Neuronal stem cell (in vitro differentiated cells): ENCODE data around the gene INSYN1.

Experiments used
- DNase-seq: peaks from one replicate; pipeline ENCODE4 v3.0.0-alpha.2; 2013; ENCODE audit warnings: low spot score
- H2AFZ ChIP-seq: one replicate; pipeline ENCODE4 v1.6.1; 2013; ENCODE audit warnings: mild to moderate bottlenecking, low read length, inconsistent platforms
- H2AK5ac ChIP-seq: 2 replicates; pipeline ENCODE4 v1.6.1; 2013; ENCODE audit warnings: low read depth, mild to moderate bottlenecking, inconsistent platforms, low read length, moderate library complexity, mixed read lengths
- H2BK120ac ChIP-seq: 2 replicates; pipeline ENCODE4 v1.6.1; 2013; ENCODE audit warnings: low read depth, mild to moderate bottlenecking, inconsistent platforms, low read length, moderate library complexity, mixed read lengths
- H2BK12ac ChIP-seq: one replicate; pipeline ENCODE4 v1.6.1; 2013; ENCODE audit warnings: low read length, inconsistent platforms
- H2BK15ac ChIP-seq: 2 replicates; pipeline ENCODE4 v1.6.1; 2013; ENCODE audit warnings: mild to moderate bottlenecking, low read length, inconsistent platforms, mixed read lengths
- H2BK5ac ChIP-seq: one replicate; pipeline ENCODE4 v1.6.1; 2013; ENCODE audit warnings: inconsistent platforms, mild to moderate bottlenecking, low read length, moderate library complexity
- H3K14ac ChIP-seq: one replicate; pipeline ENCODE4 v1.6.1; 2013; ENCODE audit warnings: low read length, inconsistent platforms
- H3K18ac ChIP-seq: 2 replicates; pipeline ENCODE4 v1.6.1; 2013; ENCODE audit warnings: low read length, inconsistent platforms
- H3K23ac ChIP-seq: 2 replicates; pipeline ENCODE4 v1.6.1; 2013; ENCODE audit warnings: low read depth, mild to moderate bottlenecking, mixed read lengths, low read length, inconsistent platforms; ENCODE audit not compliant: poor library complexity
- H3K27ac ChIP-seq: replicated peaks from 3 replicates; pipeline ENCODE4 v1.5.1; 2013; ENCODE audit warnings: low read length, inconsistent platforms
- H3K27me3 ChIP-seq, 3 experiments: 2 replicates each; pipeline ENCODE4 v1.6.1; 2013; ENCODE audit warnings: low read length in 3 of 3, mild to moderate bottlenecking in 2 of 3, inconsistent platforms in 1 of 3, low read depth in 1 of 3, mixed read lengths in 1 of 3, moderate library complexity in 1 of 3; ENCODE audit not compliant: control insufficient read depth in 3 of 3, insufficient read depth in 3 of 3
- H3K36me3 ChIP-seq, 2 donors: replicated peaks in 1 of 2; 2 replicates each; pipeline ENCODE4 v1.6.1; 2013; ENCODE audit warnings: low read length in 2 of 2; ENCODE audit not compliant: control insufficient read depth in 2 of 2, insufficient read depth in 2 of 2
- H3K4ac ChIP-seq: 2 replicates; pipeline ENCODE4 v1.6.1; 2013; ENCODE audit warnings: inconsistent platforms, mild to moderate bottlenecking, low read length, moderate library complexity
- H3K4me1 ChIP-seq, 2 donors: 1 replicate in 1 of 2; 2 replicates in 1 of 2; pipeline ENCODE4 v1.6.1; 2013; ENCODE audit warnings: low read length in 2 of 2, low read depth in 1 of 2; ENCODE audit not compliant: control insufficient read depth in 2 of 2, insufficient read depth in 1 of 2
- H3K4me2 ChIP-seq: one replicate; pipeline ENCODE4 v1.6.1; 2013; ENCODE audit warnings: mild to moderate bottlenecking, low read length, inconsistent platforms; ENCODE audit not compliant: insufficient read depth, poor library complexity, severe bottlenecking
- H3K4me3 ChIP-seq, 2 donors: 2 replicates each; pipeline ENCODE4 v1.5.1; 2013; ENCODE audit warnings: low read length in 2 of 2, mild to moderate bottlenecking in 2 of 2, inconsistent platforms in 1 of 2, moderate library complexity in 1 of 2
- H3K79me1 ChIP-seq: one replicate; pipeline ENCODE4 v1.6.1; 2013; ENCODE audit warnings: low read depth, mild to moderate bottlenecking, inconsistent platforms, low read length, moderate library complexity
- H3K9ac ChIP-seq: one replicate; pipeline ENCODE4 v1.6.1; 2013; ENCODE audit warnings: mild to moderate bottlenecking, low read depth, low read length, inconsistent platforms; ENCODE audit not compliant: poor library complexity
- H3K9me3 ChIP-seq, 2 donors: replicated peaks in 1 of 2; 2 replicates each; pipeline versions ENCODE3 to v1.6.1; 2013; ENCODE audit warnings: low read length in 2 of 2, mild to moderate bottlenecking in 2 of 2, inconsistent platforms in 1 of 2, low read depth in 1 of 2, mixed read lengths in 1 of 2, moderate library complexity in 1 of 2; ENCODE audit not compliant: control insufficient read depth in 2 of 2, insufficient read depth in 1 of 2
- H4K8ac ChIP-seq: one replicate; pipeline ENCODE4 v1.6.1; 2013; ENCODE audit warnings: low read depth, mild to moderate bottlenecking, inconsistent platforms, low read length, moderate library complexity
- H4K91ac ChIP-seq: one replicate; pipeline ENCODE4 v1.6.1; 2013; ENCODE audit warnings: low read length, low read depth, mild to moderate bottlenecking, inconsistent platforms; ENCODE audit not compliant: poor library complexity
- WGBS, 2 donors: extraction: QIAGEN DNeasy Blood & Tissue Kit; methylation state at CpG; one replicate each; pipeline ENCODE4 v1.1.7; 2013; ENCODE audit warnings: missing lambda C conversion rate in 2 of 2, mixed read lengths in 1 of 2; ENCODE audit not compliant: insufficient read length in 2 of 2, insufficient replicate concordance in 1 of 2; ENCODE audit errors: extremely low coverage in 2 of 2; 5-methylcytosine and 5-hydroxymethylcytosine counted together

INSYN1 gene

DNA sequence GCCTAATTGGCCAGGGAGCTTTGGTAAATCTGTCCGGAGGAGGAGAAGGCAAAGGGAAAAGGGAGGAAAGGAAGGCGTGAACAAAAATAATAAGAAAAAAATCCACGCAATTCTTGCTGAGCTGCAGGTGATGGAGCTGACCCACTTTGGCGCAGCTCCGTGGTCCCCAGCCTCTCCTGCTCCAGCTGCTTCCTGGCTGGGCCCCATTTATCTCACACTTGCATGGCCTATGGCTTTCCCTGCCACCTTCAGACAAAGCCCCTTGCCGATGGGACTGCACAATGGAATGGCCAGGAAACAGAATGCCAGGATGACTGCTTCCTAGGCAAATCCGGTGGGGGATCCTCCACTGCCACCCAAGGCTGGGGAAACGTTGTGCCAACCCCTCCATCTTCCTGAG lies 6.9 kb downstream of the INSYN1 start:
- Histone ChIP-seq H4K91ac (no peak overlapping the region), H3K4me3 (no peak overlapping the region), H2BK120ac (no peak overlapping the region), H3K27ac (no peak overlapping the region), H3K36me3 (no peaks in the 10 kb centered on the region), H2BK15ac (no peak overlapping the region), H3K9me3 (no peaks in the 10 kb centered on the region), H3K14ac (no peak overlapping the region), H3K4ac (no peak overlapping the region), H2AK5ac (peak overlapping the region; percentile 2), H4K8ac (no peak overlapping the region), H3K27me3 (peaks cover 0 to 2% (median under 1%) of the 10 kb centered on the region in 3 experiments), H3K4me1 (peaks cover 17 to 40% of the 10 kb centered on the region in 2 donors), H3K4me2 (no peak overlapping the region), H3K79me1 (no peaks in the 10 kb centered on the region), H2BK5ac (no peak overlapping the region), H2BK12ac (no peak overlapping the region), H3K23ac (no peak overlapping the region), H3K9ac (no peak overlapping the region), H3K18ac (no peak overlapping the region), H2AFZ (no peak overlapping the region)
- no CpG with 5 or more reads among the region's 8 CpGs for WGBS, 2 donors
- no peak for DNase-seq

DNA sequence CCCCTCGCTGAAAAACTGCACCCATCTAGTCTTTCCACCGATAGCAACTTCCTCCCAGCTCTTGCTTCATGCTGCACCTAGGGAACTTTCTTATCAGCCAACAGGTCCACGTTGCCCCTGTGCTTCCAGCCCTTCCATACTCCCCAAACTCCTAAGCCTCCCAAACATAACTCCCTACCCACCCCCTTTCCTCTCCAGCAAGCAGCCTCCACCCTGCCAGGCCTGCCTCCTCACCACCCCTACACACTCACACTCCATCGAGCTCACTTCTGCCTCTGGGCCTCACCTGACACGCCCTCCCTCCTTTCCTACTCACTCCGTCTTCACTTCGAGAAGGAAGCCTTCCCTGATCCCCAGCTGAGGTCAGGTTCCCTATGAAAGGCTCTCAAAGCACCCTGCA lies 8.1 kb downstream of the INSYN1 start:
- WGBS, 2 donors, result no CpG with 5 or more reads among the region's 7 CpGs
- no peak for DNase-seq
- Histone ChIP-seq H3K36me3 (no peaks in the 10 kb centered on the region), H2AK5ac (no peak overlapping the region), H2BK12ac (no peak overlapping the region), H2AFZ (no peak overlapping the region), H3K4me2 (no peak overlapping the region), H3K9ac (no peak overlapping the region), H3K4me1 (peaks cover 18 to 43% of the 10 kb centered on the region in 2 donors), H3K9me3 (no peaks in the 10 kb centered on the region), H3K27ac (no peak overlapping the region), H2BK5ac (no peak overlapping the region), H3K4me3 (no peak overlapping the region), H3K18ac (no peak overlapping the region), H3K4ac (no peak overlapping the region), H3K14ac (no peak overlapping the region), H3K23ac (no peak overlapping the region), H2BK15ac (peak overlapping the region; percentile 41), H4K8ac (no peak overlapping the region), H2BK120ac (no peak overlapping the region), H3K27me3 (no peaks in the 10 kb centered on the region), H4K91ac (no peak overlapping the region), H3K79me1 (no peaks in the 10 kb centered on the region)

DNA sequence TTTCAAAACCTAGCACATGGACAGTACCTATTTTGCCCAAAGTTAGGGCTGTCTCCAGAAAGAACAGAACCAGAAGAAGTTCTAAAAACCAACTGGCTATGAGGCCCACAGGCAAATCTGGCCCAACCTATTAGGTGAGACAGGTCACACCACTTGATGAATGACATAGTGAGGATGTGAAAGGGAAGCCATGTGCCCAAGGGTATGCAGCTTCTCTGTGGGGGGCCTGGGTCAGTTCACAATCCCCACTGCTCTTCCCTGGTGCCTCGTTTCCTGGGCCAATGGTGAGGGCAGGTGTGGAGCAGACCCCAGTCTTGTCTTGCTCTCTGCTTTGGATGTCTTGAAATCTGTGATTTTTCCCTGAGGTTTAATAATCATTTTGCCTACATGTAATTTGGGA lies 8.9 kb downstream of the INSYN1 start:
- Histone ChIP-seq H2BK120ac (no peak overlapping the region), H2BK12ac (no peak overlapping the region), H3K4me3 (no peak overlapping the region), H3K9me3 (no peaks in the 10 kb centered on the region), H3K27me3 (no peaks in the 10 kb centered on the region), H3K9ac (no peak overlapping the region), H3K23ac (no peak overlapping the region), H3K36me3 (no peaks in the 10 kb centered on the region), H3K4me1 (peaks cover 18 to 43% of the 10 kb centered on the region in 2 donors), H3K14ac (no peak overlapping the region), H4K91ac (no peak overlapping the region), H2AK5ac (no peak overlapping the region), H2BK5ac (no peak overlapping the region), H2AFZ (no peak overlapping the region), H3K4ac (no peak overlapping the region), H3K4me2 (no peak overlapping the region), H3K79me1 (no peaks in the 10 kb centered on the region), H3K18ac (no peak overlapping the region), H3K27ac (no peak overlapping the region), H4K8ac (no peak overlapping the region), H2BK15ac (no peak overlapping the region)
- WGBS, 2 donors, result no CpG with 5 or more reads among the region's 1 CpG
- DNase-seq, result no peak

DNA sequence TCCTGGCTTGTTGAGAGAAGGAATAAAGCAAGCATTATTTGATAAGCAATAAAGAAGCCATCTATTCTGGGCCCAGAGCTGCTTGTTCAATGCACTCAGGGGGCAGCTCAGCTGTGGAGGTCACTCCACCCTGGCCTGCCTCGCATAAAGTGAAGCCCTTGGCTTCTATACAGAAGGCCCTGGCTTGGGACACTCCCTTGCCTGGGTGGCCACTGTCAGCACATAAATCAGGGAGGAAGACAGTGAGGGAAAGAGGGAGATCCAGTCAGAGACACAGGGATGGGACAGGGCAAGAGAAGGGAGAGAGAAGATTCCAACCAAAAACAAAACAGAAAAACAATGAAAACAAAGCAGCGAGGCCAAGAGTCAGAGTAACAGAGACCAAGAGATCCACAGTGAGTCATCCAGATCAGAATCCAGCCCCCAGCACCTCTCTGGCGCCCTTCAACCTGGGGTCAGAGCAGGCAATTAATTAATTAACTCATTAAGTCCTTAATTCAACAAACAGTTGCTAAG lies 11.8 kb downstream of the INSYN1 start:
- Histone ChIP-seq H2BK120ac (no peak overlapping the region), H3K79me1 (no peaks in the 10 kb centered on the region), H3K23ac (no peak overlapping the region), H3K9ac (no peak overlapping the region), H3K4ac (no peak overlapping the region), H3K18ac (no peak overlapping the region), H2AK5ac (no peak overlapping the region), H2BK12ac (no peak overlapping the region), H3K27ac (no peak overlapping the region), H3K14ac (no peak overlapping the region), H3K27me3 (no peaks in the 10 kb centered on the region), H4K8ac (no peak overlapping the region), H2AFZ (no peak overlapping the region), H2BK15ac (no peak overlapping the region), H2BK5ac (no peak overlapping the region), H3K4me1 (peaks cover 7 to 20% of the 10 kb centered on the region in 2 donors), H4K91ac (no peak overlapping the region), H3K4me2 (no peak overlapping the region), H3K36me3 (no peaks in the 10 kb centered on the region), H3K9me3 (peaks cover 0 to 2% of the 10 kb centered on the region in 2 donors), H3K4me3 (no peak overlapping the region)
- DNase-seq, result no peak
- no CpG with 5 or more reads among the region's 3 CpGs for WGBS, 2 donors
